GM21515 (cell line): Measurements from ENCODE around the gene NCEH1.

ENCODE experiments used
- ATAC-seq: cut with Tn5 transposase; IDR thresholded peaks from one replicate; pipeline ENCODE4 v1.9.1; 2021; ENCODE audit not compliant: unreplicated experiment

Gene NCEH1

GRCh38 chr3:172647080-172647479 lies 63.8 kb downstream of the NCEH1 start:
- ATAC-seq = no peak

- ATAC-seq = no peak
Observed at GRCh38 chr3:172646439-172647015, 64.3 kb downstream of the NCEH1 start.

- ATAC-seq = no peak
Observed at GRCh38 chr3:172644258-172644657, 66.6 kb downstream of the NCEH1 start.

GRCh38 chr3:172643506-172644179 lies 67.2 kb downstream of the NCEH1 start:
- no peak for ATAC-seq

- no peak for ATAC-seq
Observed at GRCh38 chr3:172641291-172641690, 69.6 kb downstream of the NCEH1 start.

- no peak for ATAC-seq
Observed at GRCh38 chr3:172640751-172641150, 70.1 kb downstream of the NCEH1 start.

GRCh38 chr3:172635588-172635987 lies 75.3 kb downstream of the NCEH1 start:
- peak; percentile 90 for ATAC-seq

- no peak for ATAC-seq
Observed at GRCh38 chr3:172634948-172635347, 75.9 kb downstream of the NCEH1 start.

GRCh38 chr3:172630316-172630715 lies 80.6 kb downstream of the NCEH1 start:
- no peak for ATAC-seq

- no peak for ATAC-seq
Observed at GRCh38 chr3:172629470-172629869, 81.4 kb downstream of the NCEH1 start.

- no peak for ATAC-seq
Observed at GRCh38 chr3:172627057-172627809, 83.6 kb downstream of the NCEH1 start.

GRCh38 chr3:172626021-172626640 lies 84.7 kb downstream of the NCEH1 start:
- no peak for ATAC-seq

GRCh38 chr3:172625404-172625803 lies 85.5 kb downstream of the NCEH1 start:
- no peak for ATAC-seq

- no peak for ATAC-seq
Observed at GRCh38 chr3:172624999-172625398, 85.9 kb downstream of the NCEH1 start.

GRCh38 chr3:172622916-172623700 lies 87.8 kb downstream of the NCEH1 start:
- no peak for ATAC-seq

GRCh38 chr3:172622156-172622555 lies 88.7 kb downstream of the NCEH1 start:
- ATAC-seq = no peak

GRCh38 chr3:172617976-172618375 lies 92.9 kb downstream of the NCEH1 start:
- no peak for ATAC-seq

- no peak for ATAC-seq
Observed at GRCh38 chr3:172617013-172617706, 93.7 kb downstream of the NCEH1 start.

- ATAC-seq = no peak
Observed at GRCh38 chr3:172616031-172616461, 94.8 kb downstream of the NCEH1 start.

GRCh38 chr3:172615296-172615695 lies 95.6 kb downstream of the NCEH1 start:
- ATAC-seq = no peak
